Measurements from ENCODE around the gene EGLN2. TPM values are rescaled to one million over a fixed set of nuclear protein-coding genes. Genes with fewer than 3 reads are reported as not detected.

Gene EGLN2
- total RNA-seq, 1 donor from 2014 or later, result 68.0 TPM

Other genes with a start within 250 kb of the EGLN2 start
- 20.6 TPM for gene SHKBP1, start 222.3 kb upstream of the EGLN2 start, total RNA-seq
- gene LTBP4, start 197.8 kb upstream of the EGLN2 start, total RNA-seq, result 324 TPM
- gene NUMBL, start 108.5 kb upstream of the EGLN2 start, total RNA-seq, result 16.8 TPM
- 37.4 TPM for gene COQ8B, start 82.3 kb upstream of the EGLN2 start, total RNA-seq
- gene ITPKC, start 82.1 kb upstream of the EGLN2 start, total RNA-seq, result 12.6 TPM
- 6.4 TPM for gene ACTMAP, start 48.7 kb upstream of the EGLN2 start, total RNA-seq
- 32.4 TPM for gene SNRPA, start 48.0 kb upstream of the EGLN2 start, total RNA-seq
- not detected for gene MIA, start 23.7 kb upstream of the EGLN2 start, total RNA-seq
- gene RAB4B, start 20.9 kb upstream of the EGLN2 start, total RNA-seq, result 13.3 TPM
- not detected for gene CYP2A6, start 51.3 kb downstream of the EGLN2 start, total RNA-seq
- not detected for gene CYP2A7, start 83.0 kb downstream of the EGLN2 start, total RNA-seq
- not detected for gene CYP2B6, start 192.1 kb downstream of the EGLN2 start, total RNA-seq

Measured in Right ventricle myocardium inferior (tissue), 1 donor.